Measurements from ENCODE around the gene MINAR2. TPM values are rescaled to one million over a fixed set of nuclear protein-coding genes. Genes with fewer than 3 reads are reported as not detected.

Gene MINAR2
- total and polyA plus RNA-seq, 4 experiments from 2014 or later = not detected

DNA sequence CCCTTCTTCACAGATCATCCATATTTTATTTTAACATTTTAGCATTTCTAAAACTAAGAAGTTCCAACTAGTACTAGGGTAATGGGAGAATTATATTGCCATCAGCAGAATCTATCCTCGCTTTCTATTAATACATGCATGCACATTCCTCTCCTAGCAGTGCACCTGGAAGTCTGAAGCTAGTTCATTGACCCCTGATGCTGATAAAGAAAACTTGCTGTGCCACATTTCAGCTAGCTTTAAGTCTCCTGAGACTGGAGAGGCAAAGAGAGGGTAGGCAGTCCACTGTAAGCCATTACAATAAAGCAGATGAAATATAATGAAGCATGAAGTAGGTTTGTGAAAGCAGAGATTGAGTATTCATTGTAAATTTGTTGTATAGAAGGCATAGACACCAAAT is 15.8 kb downstream of the MINAR2 start:
- Histone ChIP-seq H3K4me1 (ENCODE audit: insufficient read depth, low read length) (no peaks in the 10 kb centered on the region), H3K27ac (ENCODE audit: low read depth, low read length) (no peak overlapping the region), H3K4me3 (ENCODE audit: low read length in 2 of 2) (no peak overlapping the region), H3K36me3 (ENCODE audit: insufficient read depth, low read length) (no peaks in the 10 kb centered on the region), H3K9me3 (ENCODE audit: control insufficient read depth in 1 of 2, low read length in 2 of 2) (no peaks in the 10 kb centered on the region), H3K27me3 (ENCODE audit: insufficient read depth, low read length) (no peaks in the 10 kb centered on the region)
- DNase-seq = no peak
- Mint-ChIP-seq H3K27ac (no peak overlapping the region), H3K27me3 (peaks cover 0 to 2% of the 10 kb centered on the region in 2 donors), H3K9me3 (no peaks in the 10 kb centered on the region), H3K4me3 (no peak overlapping the region), H3K36me3 (no peaks in the 10 kb centered on the region), H3K4me1 (peaks cover 0 to 2% (median 0%) of the 10 kb centered on the region in 4 donors)
- CTCF ChIA-PET (ENCODE audit: partially characterized antibody) = interaction anchor here (0.9 to 1.2 kb wide), 2 partner anchors 8 to 11 kb away, joined by 3 to 4 read pairs; no protein-coding TSS in a partner anchor
- intact Hi-C loops (cut with micrococcal nuclease) = no loop called here
- POLR2A ChIA-PET (ENCODE audit: partially characterized antibody) = no interaction called here

DNA sequence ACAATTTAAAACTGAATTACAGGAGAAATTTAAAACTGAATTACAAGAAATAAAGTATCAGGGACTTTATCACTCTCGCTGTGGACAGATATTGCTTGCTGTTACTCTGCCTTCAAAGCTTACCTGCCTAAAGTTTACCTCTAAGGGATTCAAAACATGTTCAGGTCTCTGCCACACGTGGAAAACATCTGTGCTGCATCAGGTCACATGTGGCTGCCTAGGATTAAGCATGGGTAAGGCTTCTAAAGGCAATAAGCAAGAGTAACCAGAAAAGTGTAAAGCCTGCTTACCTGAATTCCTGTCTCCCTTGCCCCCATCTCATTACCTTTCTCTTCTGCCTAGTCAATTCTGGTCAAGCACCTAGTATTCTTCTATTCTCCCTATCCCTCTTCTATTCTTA is 18.9 kb downstream of the MINAR2 start:
- peaks cover 0 to 2% of the 10 kb centered on the region in 2 donors for H3K27me3 Mint-ChIP-seq
- peaks cover 0 to 2% (median 0%) of the 10 kb centered on the region in 4 donors for H3K4me1 Mint-ChIP-seq
- CTCF ChIA-PET (ENCODE audit: partially characterized antibody) = interaction anchor here (1.9 to 4.1 kb wide), 2 partner anchors 8 to 860 kb away, joined by 5 to 28 read pairs; no protein-coding TSS in a partner anchor
- H3K27ac Mint-ChIP-seq = no peak overlapping the region
- H3K27ac ChIP-seq (ENCODE audit: low read depth, low read length) = no peak overlapping the region
- no peaks in the 10 kb centered on the region for H3K36me3 ChIP-seq (ENCODE audit: insufficient read depth, low read length)
- POLR2A ChIA-PET (ENCODE audit: partially characterized antibody) = no interaction called here
- H3K4me3 Mint-ChIP-seq = no peak overlapping the region
- DNase-seq = no peak
- no peaks in the 10 kb centered on the region for H3K9me3 ChIP-seq (ENCODE audit: control insufficient read depth in 1 of 2, low read length in 2 of 2)
- intact Hi-C loops (cut with micrococcal nuclease) = no loop called here
- H3K9me3 Mint-ChIP-seq = peaks cover 0 to 2% (median 0%) of the 10 kb centered on the region in 8 donors
- no peaks in the 10 kb centered on the region for H3K27me3 ChIP-seq (ENCODE audit: insufficient read depth, low read length)
- no peak overlapping the region for H3K4me3 ChIP-seq (ENCODE audit: low read length in 2 of 2)
- peaks cover 4% of the 10 kb centered on the region for H3K4me1 ChIP-seq (ENCODE audit: insufficient read depth, low read length)
- no peaks in the 10 kb centered on the region for H3K36me3 Mint-ChIP-seq

DNA sequence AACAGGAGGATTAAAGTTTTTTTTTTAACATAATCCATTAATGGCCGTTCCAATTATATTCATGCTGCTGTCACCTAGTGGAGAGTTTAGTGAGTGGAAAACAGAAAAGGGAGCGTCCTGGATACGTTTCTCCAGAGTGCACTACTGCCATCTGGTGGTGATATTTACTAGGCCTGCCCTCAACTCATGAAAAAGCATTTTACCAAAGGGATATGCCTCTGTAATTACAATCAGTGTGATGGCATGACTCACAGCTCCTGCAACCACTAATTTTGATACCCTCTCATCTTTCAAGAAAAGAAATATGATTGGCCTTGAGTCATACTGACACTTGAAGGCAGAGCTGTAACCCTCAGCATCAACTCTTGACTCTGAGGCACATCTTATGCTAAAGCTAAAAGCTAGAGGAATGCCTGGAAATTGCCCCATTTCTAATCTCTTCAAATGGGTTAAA is 20.1 kb downstream of the MINAR2 start:
- Histone ChIP-seq H3K9me3 (ENCODE audit: control insufficient read depth in 1 of 2, low read length in 2 of 2) (no peaks in the 10 kb centered on the region), H3K36me3 (ENCODE audit: insufficient read depth, low read length) (no peaks in the 10 kb centered on the region), H3K4me3 (ENCODE audit: low read length in 2 of 2) (no peak overlapping the region), H3K27me3 (ENCODE audit: insufficient read depth, low read length) (no peaks in the 10 kb centered on the region), H3K4me1 (ENCODE audit: insufficient read depth, low read length) (peaks cover 4% of the 10 kb centered on the region), H3K27ac (ENCODE audit: low read depth, low read length) (no peak overlapping the region)
- peaks cover 0 to 2% (median 0%) of the 10 kb centered on the region in 8 donors for H3K9me3 Mint-ChIP-seq
- DNase-seq = peak; percentile 50 to 64 (median 57)
- intact Hi-C loops (cut with micrococcal nuclease) = loop anchor here (1.0 kb wide), 2 partner anchors 104 to 863 kb away; no protein-coding TSS in a partner anchor
- H3K27me3 Mint-ChIP-seq = peaks cover 0 to 2% of the 10 kb centered on the region in 2 donors
- peaks cover 0 to 2% (median 0%) of the 10 kb centered on the region in 4 donors for H3K4me1 Mint-ChIP-seq
- POLR2A ChIA-PET (ENCODE audit: partially characterized antibody) = no interaction called here
- H3K36me3 Mint-ChIP-seq = no peaks in the 10 kb centered on the region
- CTCF ChIA-PET (ENCODE audit: partially characterized antibody) = interaction anchor here (0.8 to 4.1 kb wide), 12 partner anchors 9 to 1638 kb away, joined by 3 to 28 read pairs (median 4); no protein-coding TSS in a partner anchor
- no peak overlapping the region for H3K27ac Mint-ChIP-seq
- H3K4me3 Mint-ChIP-seq = no peak overlapping the region

DNA sequence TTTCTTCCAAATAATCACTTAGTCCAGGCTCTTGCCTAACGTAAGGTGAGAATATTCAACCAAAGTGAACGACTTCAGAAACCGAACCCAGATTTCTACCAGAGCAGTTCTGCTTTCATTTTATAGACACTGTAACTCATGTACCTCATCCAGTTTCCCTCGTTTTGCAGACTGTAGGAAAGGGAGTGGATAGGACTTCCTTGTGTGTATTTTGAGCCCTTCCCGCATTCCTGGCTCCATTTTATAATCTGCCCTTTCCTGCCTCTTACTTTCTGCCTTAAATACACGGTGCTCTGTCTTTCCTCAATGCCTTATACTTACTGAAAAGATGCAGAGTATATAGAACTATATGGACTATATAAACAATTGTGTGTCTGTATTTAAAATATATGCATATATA is 20.8 kb downstream of the MINAR2 start:
- Histone ChIP-seq H3K9me3 (ENCODE audit: control insufficient read depth in 1 of 2, low read length in 2 of 2) (no peaks in the 10 kb centered on the region), H3K36me3 (ENCODE audit: insufficient read depth, low read length) (no peaks in the 10 kb centered on the region), H3K27ac (ENCODE audit: low read depth, low read length) (no peak overlapping the region), H3K4me3 (ENCODE audit: low read length in 2 of 2) (no peak overlapping the region), H3K27me3 (ENCODE audit: insufficient read depth, low read length) (no peaks in the 10 kb centered on the region), H3K4me1 (ENCODE audit: insufficient read depth, low read length) (peaks cover 4% of the 10 kb centered on the region)
- intact Hi-C loops (cut with micrococcal nuclease) = loop anchor here (1.0 kb wide), 2 partner anchors 104 to 863 kb away; no protein-coding TSS in a partner anchor
- Mint-ChIP-seq H3K36me3 (no peaks in the 10 kb centered on the region), H3K9me3 (peaks cover 0 to 2% (median 0%) of the 10 kb centered on the region in 8 donors), H3K27ac (no peak overlapping the region), H3K4me1 (peaks cover 0 to 2% (median 0%) of the 10 kb centered on the region in 4 donors), H3K4me3 (no peak overlapping the region), H3K27me3 (peaks cover 0 to 2% of the 10 kb centered on the region in 2 donors)
- ChIA-PET POLR2A (ENCODE audit: partially characterized antibody) (no interaction called here), CTCF (ENCODE audit: partially characterized antibody) (interaction anchor here (0.8 to 4.1 kb wide), 13 partner anchors 8 to 1637 kb away, joined by 3 to 28 read pairs (median 4); no protein-coding TSS in a partner anchor)
- no peak for DNase-seq

DNA sequence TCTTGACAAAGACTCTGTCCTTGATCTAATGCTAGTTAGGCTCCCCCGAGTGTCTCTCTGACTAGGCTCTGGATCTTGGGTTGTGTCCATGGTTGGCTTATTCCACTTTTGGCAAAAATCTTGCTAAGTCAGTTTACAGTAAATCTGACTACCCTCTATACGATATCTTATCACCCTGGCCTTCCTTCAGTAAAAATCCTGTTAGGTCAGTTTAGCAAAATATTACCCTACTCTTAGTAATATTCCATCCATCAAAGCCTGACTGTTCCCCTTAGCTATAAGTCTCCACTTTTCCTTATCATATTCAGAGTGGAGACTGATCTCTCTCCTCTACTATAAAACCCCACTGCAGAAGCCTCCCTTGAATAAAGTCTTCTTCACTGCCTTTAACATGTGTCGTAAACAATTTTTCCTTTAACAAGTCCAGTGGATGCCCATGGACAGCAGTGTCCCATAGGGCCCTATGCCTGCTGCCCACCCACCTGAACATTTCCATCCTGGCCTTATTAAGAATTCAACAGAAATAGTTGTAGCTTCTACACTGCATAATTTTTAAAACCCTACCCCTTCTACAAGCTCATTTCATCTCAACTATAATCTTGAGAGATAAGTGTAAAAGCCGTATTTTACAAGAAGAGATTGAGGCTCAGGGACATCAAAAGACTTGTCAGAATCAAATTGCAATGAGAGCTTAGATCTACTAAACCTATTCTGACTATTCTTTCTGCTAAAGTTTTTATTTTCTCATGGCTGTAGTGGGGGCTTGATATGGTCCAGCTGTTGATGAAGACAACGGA is 22.3 kb downstream of the MINAR2 start:
- Histone ChIP-seq H3K36me3 (ENCODE audit: insufficient read depth, low read length) (no peaks in the 10 kb centered on the region), H3K27ac (ENCODE audit: low read depth, low read length) (no peak overlapping the region), H3K9me3 (ENCODE audit: control insufficient read depth in 1 of 2, low read length in 2 of 2) (no peaks in the 10 kb centered on the region), H3K4me3 (ENCODE audit: low read length in 2 of 2) (no peak overlapping the region), H3K4me1 (ENCODE audit: insufficient read depth, low read length) (peaks cover 4% of the 10 kb centered on the region), H3K27me3 (ENCODE audit: insufficient read depth, low read length) (no peaks in the 10 kb centered on the region)
- peaks cover 0 to 2% (median 0%) of the 10 kb centered on the region in 4 donors for H3K4me1 Mint-ChIP-seq
- no peak overlapping the region for H3K27ac Mint-ChIP-seq
- intact Hi-C loops (cut with micrococcal nuclease) = no loop called here
- no peak overlapping the region for H3K4me3 Mint-ChIP-seq
- peaks cover 0 to 2% (median 0%) of the 10 kb centered on the region in 8 donors for H3K9me3 Mint-ChIP-seq
- no peak for DNase-seq
- no peaks in the 10 kb centered on the region for H3K36me3 Mint-ChIP-seq
- peaks cover 0 to 2% of the 10 kb centered on the region in 2 donors for H3K27me3 Mint-ChIP-seq
- CTCF ChIA-PET (ENCODE audit: partially characterized antibody) = interaction anchor here (0.8 to 3.3 kb wide), 19 partner anchors 7 to 1558 kb away, joined by 3 to 20 read pairs (median 5); no protein-coding TSS in a partner anchor
- POLR2A ChIA-PET (ENCODE audit: partially characterized antibody) = no interaction called here

DNA sequence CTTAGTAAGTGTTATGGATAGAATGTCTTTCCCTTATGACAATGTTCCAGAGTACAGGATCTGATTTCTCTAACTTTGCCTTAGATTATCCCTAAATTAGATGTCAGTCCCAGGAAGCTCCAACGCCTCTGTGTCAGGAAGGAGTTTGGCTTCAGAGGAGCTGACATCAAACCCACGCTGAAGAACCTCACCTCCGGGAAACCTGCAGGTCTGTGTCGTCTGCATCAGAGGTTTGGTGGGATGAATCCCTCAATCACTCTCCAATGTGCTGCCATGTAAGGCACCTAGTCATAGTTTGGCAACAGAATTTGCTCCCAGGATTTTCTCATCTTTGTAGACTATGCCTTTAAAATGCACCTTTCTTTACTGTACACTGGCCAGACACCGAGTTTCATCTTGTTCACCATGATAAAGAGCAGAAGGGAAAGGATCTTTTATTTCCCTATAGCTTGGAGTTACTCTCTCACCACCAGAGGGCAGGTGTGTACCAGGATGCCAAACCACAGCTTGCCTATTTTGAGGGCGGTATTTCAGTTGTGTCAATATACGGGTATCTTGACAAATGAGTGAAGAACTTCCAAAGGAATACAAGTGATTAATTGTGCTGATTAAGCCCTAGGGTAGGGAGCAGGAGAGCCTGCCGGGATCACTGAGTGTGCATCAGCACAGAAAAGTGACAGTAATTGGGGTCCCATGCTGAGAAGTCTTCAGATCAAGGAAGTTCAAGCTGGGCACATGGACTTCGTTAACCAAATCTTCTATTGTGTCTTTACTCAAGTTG is 23.4 kb downstream of the MINAR2 start:
- peaks cover 0 to 2% (median 0%) of the 10 kb centered on the region in 4 donors for H3K4me1 Mint-ChIP-seq
- Histone ChIP-seq H3K9me3 (ENCODE audit: control insufficient read depth in 1 of 2, low read length in 2 of 2) (no peaks in the 10 kb centered on the region), H3K27me3 (ENCODE audit: insufficient read depth, low read length) (no peaks in the 10 kb centered on the region), H3K36me3 (ENCODE audit: insufficient read depth, low read length) (no peaks in the 10 kb centered on the region), H3K4me1 (ENCODE audit: insufficient read depth, low read length) (peaks cover 4% of the 10 kb centered on the region), H3K27ac (ENCODE audit: low read depth, low read length) (no peak overlapping the region), H3K4me3 (ENCODE audit: low read length in 2 of 2) (no peak overlapping the region)
- H3K27ac Mint-ChIP-seq = no peak overlapping the region
- H3K36me3 Mint-ChIP-seq = no peaks in the 10 kb centered on the region
- ChIA-PET POLR2A (ENCODE audit: partially characterized antibody) (no interaction called here), CTCF (ENCODE audit: partially characterized antibody) (interaction anchor here (0.7 to 3.3 kb wide), 28 partner anchors 8 to 1559 kb away, joined by 3 to 20 read pairs (median 4); no protein-coding TSS in a partner anchor)
- peak overlapping the region in 1 of 8 donors; percentile 6 for H3K4me3 Mint-ChIP-seq
- H3K27me3 Mint-ChIP-seq = peaks cover 0 to 2% of the 10 kb centered on the region in 2 donors
- DNase-seq = peak; percentile 40 to 45 (median 41)
- intact Hi-C loops (cut with micrococcal nuclease) = loop anchor here (1.0 kb wide), 1 partner anchor 81 kb away; no protein-coding TSS in a partner anchor
- H3K9me3 Mint-ChIP-seq = peaks cover 0 to 2% (median 0%) of the 10 kb centered on the region in 8 donors

Data from CD4-positive, alpha-beta memory T cell (primary cell).